Suprapubic skin (tissue), 4 donors: ENCODE measurements around the gene CMBL.

Source experiments
- CTCF ChIP-seq, 2 donors: fragments of 200-600 bp in 1 of 2; fragments of 450-650 bp in 1 of 2; sonication (generic) in 1 of 2; IDR thresholded peaks; one replicate each; pipeline ENCODE4 v1.5.1; 2016 to 2019; ENCODE audit warnings: antibody characterized with exemption in 2 of 2, mild to moderate bottlenecking in 1 of 2, moderate library complexity in 1 of 2
- EP300 ChIP-seq: sonication (generic); formaldehyde crosslinking; IDR thresholded peaks from one replicate; pipeline ENCODE4 v1.6.1; 2017; ENCODE audit warnings: antibody characterized with exemption
- POLR2A ChIP-seq, 2 donors: fragments of 450-650 bp; IDR thresholded peaks; one replicate each; pipeline ENCODE4 v1.6.1; 2017; ENCODE audit warnings: antibody characterized with exemption in 2 of 2, mild to moderate bottlenecking in 2 of 2, moderate library complexity in 2 of 2
- POLR2AphosphoS5 ChIP-seq, 3 donors: sonication (generic); formaldehyde crosslinking; IDR thresholded peaks; one replicate each; pipeline ENCODE4 v1.6.1; 2017; ENCODE audit warnings: antibody characterized with exemption in 3 of 3

- TF ChIP-seq CTCF (IDR thresholded peaks at IDR 0.05) = no peak
- no peak for TF ChIP-seq POLR2AphosphoS5 (IDR thresholded peaks at IDR 0.05)
- TF ChIP-seq POLR2A (IDR thresholded peaks at IDR 0.05) = no peak
- no peak for TF ChIP-seq EP300
Measured at GRCh38 chr5:10319202-10319851, 11.6 kb upstream of the CMBL start.
